Measurements from ENCODE around the gene OBI1.

Gene OBI1

GRCh38 chr13:78576261-78576660, 82.7 kb downstream of the OBI1 start:
- no peak for DNase-seq (ENCODE audit: low read depth in 2 of 2)

GRCh38 chr13:78572459-78572858, 86.5 kb downstream of the OBI1 start:
- no peak for DNase-seq (ENCODE audit: low read depth in 2 of 2)

DNA sequence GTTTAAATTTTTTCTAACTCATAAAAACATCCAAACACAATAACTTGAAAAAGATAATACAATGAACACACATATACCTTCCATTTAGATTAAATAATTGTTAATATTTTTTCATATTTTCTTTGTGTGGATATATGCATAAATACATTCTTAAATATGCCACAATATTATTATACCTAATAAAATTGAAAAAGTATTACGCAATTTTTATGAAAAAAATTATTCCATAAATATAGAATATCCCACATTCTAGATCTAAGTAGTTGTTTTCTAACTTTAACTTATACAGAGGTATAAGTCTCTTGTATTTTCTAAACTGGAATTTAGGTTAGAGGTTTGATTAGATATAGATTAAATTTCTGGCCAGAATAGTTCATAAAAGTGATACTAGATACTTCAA, 89.9 kb downstream of the OBI1 start:
- no peak for DNase-seq (ENCODE audit: low read depth in 2 of 2)

- DNase-seq (ENCODE audit: low read depth in 2 of 2) = no peak
Observed at GRCh38 chr13:78566631-78567030, 92.3 kb downstream of the OBI1 start.
